ENCODE results near the gene MAP3K7. TPM values are rescaled to one million over a fixed set of nuclear protein-coding genes. Genes with fewer than 3 reads are reported as not detected.

Gene MAP3K7
- total RNA-seq, 1 experiment from 2014 or later: 32.6 TPM

- peaks cover 22% of the 10 kb centered on the region for H3K4me1 Mint-ChIP-seq (ENCODE audit: insufficient read depth, unreplicated experiment)
- TF ChIP-seq CTCF (IDR thresholded peaks at IDR 0.05; ENCODE audit: unreplicated experiment): no peak
- no peaks in the 10 kb centered on the region for H3K36me3 Mint-ChIP-seq (ENCODE audit: insufficient read depth, unreplicated experiment)
- DNase-seq (ENCODE audit: unreplicated experiment): no peak
- CTCF ChIA-PET: interaction anchor here (0.6 to 10.8 kb wide), 36 partner anchors 11 to 1047 kb away, joined by 3 to 200 read pairs (median 5); no protein-coding TSS in a partner anchor
- POLR2A ChIA-PET: interaction anchor here (1.0 to 3.0 kb wide), 4 partner anchors 182 to 538 kb away, joined by 4 to 15 read pairs (median 6); partner anchors contain the start of gene BACH2
- H3K27ac Mint-ChIP-seq (ENCODE audit: low read depth, unreplicated experiment): no peak overlapping the region
- H3K9me3 Mint-ChIP-seq (ENCODE audit: unreplicated experiment): no peaks in the 10 kb centered on the region
- no peaks in the 10 kb centered on the region for H3K27me3 Mint-ChIP-seq (ENCODE audit: insufficient read depth, unreplicated experiment)
- intact Hi-C loops (cut with micrococcal nuclease): loop anchor here (2.0 to 5.0 kb wide), 2 partner anchors 85 to 261 kb away; no protein-coding TSS in a partner anchor
- no peak overlapping the region for H3K4me3 Mint-ChIP-seq (ENCODE audit: unreplicated experiment)
- BruUV-seq (replicated peaks): no TSS peak
These were observed 108.6 kb downstream of the MAP3K7 start for GRCh38 chr6:90478278-90478677.

DNA sequence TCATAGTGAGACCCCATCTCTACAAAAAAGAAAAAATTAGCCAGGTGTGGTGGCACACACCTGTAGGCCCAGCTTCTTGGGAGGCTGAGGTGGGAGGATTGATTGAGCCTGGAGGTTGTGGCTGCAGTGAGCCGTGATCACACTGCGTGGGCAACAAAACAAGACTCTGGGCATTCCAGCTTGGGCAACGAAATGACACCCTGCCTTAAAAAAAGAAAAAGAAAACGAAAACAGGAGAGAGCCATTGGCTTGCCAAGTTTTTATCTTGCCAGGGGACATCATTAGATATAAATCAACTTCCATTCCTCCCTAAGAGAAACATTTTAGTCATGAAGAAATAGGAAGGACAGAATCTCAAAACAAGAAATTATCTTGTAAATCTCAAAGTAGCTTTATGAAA, 109.5 kb downstream of the MAP3K7 start:
- no peak for TF ChIP-seq CTCF (IDR thresholded peaks at IDR 0.05; ENCODE audit: unreplicated experiment)
- H3K36me3 Mint-ChIP-seq (ENCODE audit: insufficient read depth, unreplicated experiment): no peaks in the 10 kb centered on the region
- no peak for DNase-seq (ENCODE audit: unreplicated experiment)
- BruUV-seq (replicated peaks): no TSS peak
- POLR2A ChIA-PET: interaction anchor here (1.0 to 3.0 kb wide), 4 partner anchors 17 to 537 kb away, joined by 3 to 15 read pairs (median 6); partner anchors contain the start of gene BACH2
- intact Hi-C loops (cut with micrococcal nuclease): loop anchor here (5.0 kb wide), 1 partner anchor 260 kb away; no protein-coding TSS in a partner anchor
- CTCF ChIA-PET: interaction anchor here (0.6 to 10.8 kb wide), 15 partner anchors 10 to 537 kb away, joined by 3 to 200 read pairs (median 5); no protein-coding TSS in a partner anchor
- H3K4me3 Mint-ChIP-seq (ENCODE audit: unreplicated experiment): no peak overlapping the region
- no peaks in the 10 kb centered on the region for H3K9me3 Mint-ChIP-seq (ENCODE audit: unreplicated experiment)
- H3K27me3 Mint-ChIP-seq (ENCODE audit: insufficient read depth, unreplicated experiment): no peaks in the 10 kb centered on the region
- no peak overlapping the region for H3K27ac Mint-ChIP-seq (ENCODE audit: low read depth, unreplicated experiment)
- peaks cover 20% of the 10 kb centered on the region for H3K4me1 Mint-ChIP-seq (ENCODE audit: insufficient read depth, unreplicated experiment)

- CTCF ChIA-PET: interaction anchor here (1.3 to 10.8 kb wide), 4 partner anchors 185 to 532 kb away, joined by 3 to 200 read pairs (median 21); no protein-coding TSS in a partner anchor
- no peaks in the 10 kb centered on the region for H3K27me3 Mint-ChIP-seq (ENCODE audit: insufficient read depth, unreplicated experiment)
- no peak overlapping the region for H3K4me3 Mint-ChIP-seq (ENCODE audit: unreplicated experiment)
- DNase-seq (ENCODE audit: unreplicated experiment): peak; percentile 25
- intact Hi-C loops (cut with micrococcal nuclease): no loop called here
- H3K4me1 Mint-ChIP-seq (ENCODE audit: insufficient read depth, unreplicated experiment): peaks cover 44% of the 10 kb centered on the region
- no peak for TF ChIP-seq CTCF (IDR thresholded peaks at IDR 0.05; ENCODE audit: unreplicated experiment)
- H3K9me3 Mint-ChIP-seq (ENCODE audit: unreplicated experiment): no peaks in the 10 kb centered on the region
- POLR2A ChIA-PET: interaction anchor here (1.3 kb wide), 1 partner anchor 374 kb away, joined by 3 read pairs; no protein-coding TSS in a partner anchor
- H3K27ac Mint-ChIP-seq (ENCODE audit: low read depth, unreplicated experiment): no peak overlapping the region
- no peaks in the 10 kb centered on the region for H3K36me3 Mint-ChIP-seq (ENCODE audit: insufficient read depth, unreplicated experiment)
- no TSS peak for BruUV-seq (replicated peaks)
These were observed 114.2 kb downstream of the MAP3K7 start for GRCh38 chr6:90472716-90473115.

DNA sequence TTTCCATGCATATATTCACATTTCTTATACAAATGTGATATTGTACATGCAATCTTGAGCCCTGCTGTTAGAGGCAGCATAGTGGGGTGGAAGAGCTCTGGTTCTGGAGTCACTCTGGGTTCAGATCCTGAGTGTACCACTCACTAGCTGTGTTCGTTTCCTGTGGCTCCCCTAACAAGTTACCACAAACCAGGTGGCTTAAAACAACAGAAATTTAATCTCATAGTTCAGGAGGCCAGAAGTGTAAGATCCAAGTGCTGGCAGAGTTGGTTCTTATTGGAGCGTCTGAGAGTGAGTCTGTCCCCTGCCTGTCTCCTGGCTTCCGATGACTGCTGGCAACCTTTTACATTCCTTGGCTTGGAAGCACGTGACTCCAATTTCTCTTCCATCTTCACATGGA, 115.6 kb downstream of the MAP3K7 start:
- intact Hi-C loops (cut with micrococcal nuclease): no loop called here
- no TSS peak for BruUV-seq (replicated peaks)
- ChIA-PET CTCF (interaction anchor here (0.7 to 10.8 kb wide), 5 partner anchors 22 to 531 kb away, joined by 3 to 200 read pairs (median 3); no protein-coding TSS in a partner anchor), POLR2A (no interaction called here)
- Mint-ChIP-seq H3K4me3 (ENCODE audit: unreplicated experiment) (no peak overlapping the region), H3K36me3 (ENCODE audit: insufficient read depth, unreplicated experiment) (no peaks in the 10 kb centered on the region), H3K27me3 (ENCODE audit: insufficient read depth, unreplicated experiment) (no peaks in the 10 kb centered on the region), H3K4me1 (ENCODE audit: insufficient read depth, unreplicated experiment) (peaks cover 49% of the 10 kb centered on the region), H3K27ac (ENCODE audit: low read depth, unreplicated experiment) (peak overlapping the region; percentile 74), H3K9me3 (ENCODE audit: unreplicated experiment) (no peaks in the 10 kb centered on the region)
- TF ChIP-seq CTCF (IDR thresholded peaks at IDR 0.05; ENCODE audit: unreplicated experiment): no peak
- DNase-seq (ENCODE audit: unreplicated experiment): no peak

Measured in MCF 10A (cell line).